PFSK-1 (cell line): Measurements from ENCODE around the gene LGALS12.

Experiments
- FOXP2 ChIP-seq: optimal IDR thresholded peaks from 2 replicates; pipeline ENCODE3; 2011; ENCODE audit warnings: borderline replicate concordance, control low read depth, inconsistent platforms; ENCODE audit not compliant: insufficient read depth; ENCODE audit errors: extremely low read length, extremely low read depth
- POLR2AphosphoS5 ChIP-seq: IDR thresholded peaks from 2 replicates; pipeline ENCODE4 v1.6.1; 2012; ENCODE audit warnings: low read depth, mild to moderate bottlenecking, control low read depth, low read length, moderate library complexity
- SIN3A ChIP-seq: IDR thresholded peaks from 2 replicates; pipeline ENCODE4 v1.6.1; 2012; ENCODE audit warnings: mild to moderate bottlenecking, low read length, moderate library complexity, borderline replicate concordance; ENCODE audit not compliant: insufficient read depth
- TAF1 ChIP-seq: IDR thresholded peaks from 2 replicates; pipeline ENCODE4 v1.6.1; 2012; ENCODE audit warnings: low read length, control low read depth, borderline replicate concordance; ENCODE audit not compliant: insufficient read depth
- TF ChIP-seq, protein P1 (sequence below), 2 experiments: IDR thresholded peaks; 2 replicates each; pipeline versions ENCODE4 v1.6.1 to v1.8.0; 2011 to 2012; ENCODE audit warnings: low read depth in 2 of 2, low read length in 2 of 2, control low read depth in 1 of 2, inconsistent platforms in 1 of 2, mild to moderate bottlenecking in 1 of 2, moderate library complexity in 1 of 2; ENCODE audit not compliant: insufficient read depth in 1 of 2

DNA sequence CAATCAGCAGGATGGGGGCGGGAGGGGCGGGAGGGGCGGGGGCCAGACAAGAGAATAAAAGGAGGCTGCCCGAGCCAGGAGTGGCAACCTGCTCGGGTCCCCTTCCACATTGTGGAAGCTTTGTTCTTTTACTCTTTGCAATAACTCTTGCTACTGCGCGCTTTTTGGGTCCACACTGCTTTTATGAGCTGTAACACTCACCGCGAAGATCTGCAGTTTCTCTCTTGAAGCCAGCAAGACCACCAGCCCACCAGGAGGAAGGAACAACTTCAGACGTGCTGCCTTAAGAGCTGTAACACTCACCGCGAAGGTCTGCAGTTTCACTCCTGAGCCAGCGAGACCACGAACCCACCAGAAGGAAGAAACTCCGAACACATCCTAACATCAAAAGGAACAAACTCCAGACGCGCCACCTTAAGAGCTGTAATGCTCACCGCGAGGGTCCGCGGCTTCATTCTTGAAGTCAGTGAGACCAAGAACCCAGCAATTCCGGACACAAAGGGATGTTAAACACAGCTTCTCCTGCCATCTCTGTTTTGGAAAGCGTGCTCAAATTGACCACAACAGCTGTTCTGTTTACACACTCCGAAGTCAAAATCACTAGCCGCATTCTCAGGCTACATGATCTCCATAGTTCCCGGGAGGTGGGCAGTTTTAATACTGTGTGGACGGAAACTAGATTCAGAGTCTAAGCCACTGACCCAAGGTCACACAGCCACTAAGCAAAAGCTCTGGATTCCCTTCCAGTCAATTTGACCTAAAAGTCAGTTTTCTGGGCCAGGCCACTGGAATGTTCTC lies 45.4 kb downstream of the LGALS12 start:
- TF ChIP-seq, protein P1, sequence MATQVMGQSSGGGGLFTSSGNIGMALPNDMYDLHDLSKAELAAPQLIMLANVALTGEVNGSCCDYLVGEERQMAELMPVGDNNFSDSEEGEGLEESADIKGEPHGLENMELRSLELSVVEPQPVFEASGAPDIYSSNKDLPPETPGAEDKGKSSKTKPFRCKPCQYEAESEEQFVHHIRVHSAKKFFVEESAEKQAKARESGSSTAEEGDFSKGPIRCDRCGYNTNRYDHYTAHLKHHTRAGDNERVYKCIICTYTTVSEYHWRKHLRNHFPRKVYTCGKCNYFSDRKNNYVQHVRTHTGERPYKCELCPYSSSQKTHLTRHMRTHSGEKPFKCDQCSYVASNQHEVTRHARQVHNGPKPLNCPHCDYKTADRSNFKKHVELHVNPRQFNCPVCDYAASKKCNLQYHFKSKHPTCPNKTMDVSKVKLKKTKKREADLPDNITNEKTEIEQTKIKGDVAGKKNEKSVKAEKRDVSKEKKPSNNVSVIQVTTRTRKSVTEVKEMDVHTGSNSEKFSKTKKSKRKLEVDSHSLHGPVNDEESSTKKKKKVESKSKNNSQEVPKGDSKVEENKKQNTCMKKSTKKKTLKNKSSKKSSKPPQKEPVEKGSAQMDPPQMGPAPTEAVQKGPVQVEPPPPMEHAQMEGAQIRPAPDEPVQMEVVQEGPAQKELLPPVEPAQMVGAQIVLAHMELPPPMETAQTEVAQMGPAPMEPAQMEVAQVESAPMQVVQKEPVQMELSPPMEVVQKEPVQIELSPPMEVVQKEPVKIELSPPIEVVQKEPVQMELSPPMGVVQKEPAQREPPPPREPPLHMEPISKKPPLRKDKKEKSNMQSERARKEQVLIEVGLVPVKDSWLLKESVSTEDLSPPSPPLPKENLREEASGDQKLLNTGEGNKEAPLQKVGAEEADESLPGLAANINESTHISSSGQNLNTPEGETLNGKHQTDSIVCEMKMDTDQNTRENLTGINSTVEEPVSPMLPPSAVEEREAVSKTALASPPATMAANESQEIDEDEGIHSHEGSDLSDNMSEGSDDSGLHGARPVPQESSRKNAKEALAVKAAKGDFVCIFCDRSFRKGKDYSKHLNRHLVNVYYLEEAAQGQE (IDR thresholded peaks at IDR 0.05; ENCODE audit: insufficient read depth in 1 of 2, low read depth in 2 of 2, low read length in 2 of 2): no peak
- TF ChIP-seq SIN3A (no peak), POLR2AphosphoS5 (no peak), TAF1 (no peak), FOXP2 (no peak)
